COLO829 (cell line): Measurements from ENCODE around the gene TUBA1B.

Source experiments
- DNase-seq: peaks from one replicate; pipeline ENCODE4 v3.0.0; 2012; ENCODE audit warnings: low spot score

TUBA1B gene

DNA sequence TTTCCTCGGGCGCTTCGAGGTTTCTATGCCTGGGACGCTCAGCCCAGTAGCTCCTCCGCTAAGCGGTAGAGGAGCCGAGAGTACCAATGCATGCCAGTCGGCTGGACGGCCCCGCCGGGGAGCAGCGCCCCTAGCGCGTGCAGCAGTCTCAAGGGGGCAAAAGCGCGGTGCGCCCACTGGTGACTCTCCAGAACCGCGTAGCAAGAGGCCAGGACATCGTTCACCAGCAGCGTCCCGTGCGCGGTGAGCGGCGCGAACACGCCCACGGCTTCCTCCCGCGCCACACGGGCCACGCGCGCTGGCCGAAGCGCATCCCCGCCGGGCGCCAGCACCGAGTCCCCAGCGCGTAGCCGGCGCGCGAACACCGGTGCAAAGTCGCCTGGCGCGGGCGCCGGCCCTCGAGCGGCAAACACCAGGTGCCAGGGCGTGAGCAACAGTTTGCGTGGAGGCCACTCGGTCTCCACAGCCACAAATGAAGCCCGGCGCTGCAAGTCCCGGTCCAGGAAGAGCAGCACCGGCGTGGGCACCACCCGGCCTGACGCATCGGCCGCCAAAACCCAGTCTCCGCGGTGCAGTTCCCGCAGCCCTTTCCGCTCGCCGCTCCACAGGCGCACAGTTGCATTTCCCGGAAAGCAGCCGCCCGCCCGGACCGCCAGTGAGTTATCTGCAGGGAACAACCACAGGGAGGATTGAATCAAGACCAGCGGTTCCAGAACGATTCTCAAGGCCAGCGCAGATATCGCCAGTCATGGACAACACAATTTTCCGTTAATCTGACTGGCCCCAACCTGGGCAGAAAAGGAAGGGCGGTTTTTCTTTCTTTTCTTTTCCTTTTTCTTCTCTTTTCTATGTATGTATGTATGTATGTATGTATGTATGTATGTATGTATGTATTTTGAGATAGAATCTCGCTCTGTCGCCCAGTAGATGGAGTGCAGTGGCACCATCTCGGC lies 41.1 kb downstream of the TUBA1B start:
- DNase-seq = no peak

- DNase-seq = no peak
These were observed 42.3 kb downstream of the TUBA1B start for GRCh38 chr12:49088932-49089330.

GRCh38 chr12:49088150-49088931 lies 42.9 kb downstream of the TUBA1B start:
- DNase-seq = peak; percentile 93

- no peak for DNase-seq
These were observed 45.1 kb downstream of the TUBA1B start for GRCh38 chr12:49086116-49086515.

- DNase-seq = no peak
These were observed 46.8 kb downstream of the TUBA1B start for GRCh38 chr12:49084438-49084837.

DNA sequence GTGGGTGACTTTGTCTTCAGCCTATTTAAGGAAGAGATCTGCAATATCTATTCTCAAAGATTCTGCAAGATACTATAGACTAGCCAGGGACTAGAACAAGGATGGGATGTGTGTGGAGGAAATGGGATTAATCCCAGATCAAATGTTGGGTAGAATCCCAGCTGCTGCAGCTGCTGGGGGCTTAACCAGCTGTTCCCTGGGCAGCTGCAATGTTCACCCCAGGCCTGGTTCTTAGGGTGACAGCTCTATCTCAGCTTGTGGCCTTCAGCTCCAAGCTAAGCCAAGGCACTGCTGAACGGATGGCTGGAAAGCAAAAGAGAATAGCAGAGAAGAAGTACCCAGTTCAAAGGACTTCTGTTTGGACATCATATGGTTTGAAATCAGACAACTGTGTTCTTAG lies 51.4 kb downstream of the TUBA1B start:
- DNase-seq = no peak
